ENCODE results near the gene PDE3B.
"Not testable (repeated sequence)": the region's sequence is repeated elsewhere in the genome, so short reads cannot be mapped to it uniquely, and the experiment has no call there.

The PDE3B gene

GRCh38 chr11:14743667-14744066, 100.1 kb downstream of the PDE3B start:
- DNase-seq (ENCODE audit: low read depth, low spot score) = not testable (repeated sequence)

GRCh38 chr11:14746857-14747395, 103.3 kb downstream of the PDE3B start:
- DNase-seq (ENCODE audit: low read depth, low spot score) = no peak

GRCh38 chr11:14748090-14748489, 104.5 kb downstream of the PDE3B start:
- no peak for DNase-seq (ENCODE audit: low read depth, low spot score)

- no peak for DNase-seq (ENCODE audit: low read depth, low spot score)
These were observed 107.3 kb downstream of the PDE3B start for GRCh38 chr11:14750911-14751310.

GRCh38 chr11:14751975-14752407, 108.4 kb downstream of the PDE3B start:
- DNase-seq (ENCODE audit: low read depth, low spot score) = no peak

- DNase-seq (ENCODE audit: low read depth, low spot score) = no peak
These were observed 111.5 kb downstream of the PDE3B start for GRCh38 chr11:14755140-14755539.

- no peak for DNase-seq (ENCODE audit: low read depth, low spot score)
These were observed 112.7 kb downstream of the PDE3B start for GRCh38 chr11:14756349-14756748.

GRCh38 chr11:14759300-14760012, 115.9 kb downstream of the PDE3B start:
- DNase-seq (ENCODE audit: low read depth, low spot score) = not testable (repeated sequence)

- DNase-seq (ENCODE audit: low read depth, low spot score) = no peak
These were observed 120.6 kb downstream of the PDE3B start for GRCh38 chr11:14764179-14764578.

- no peak for DNase-seq (ENCODE audit: low read depth, low spot score)
These were observed 121.2 kb downstream of the PDE3B start for GRCh38 chr11:14764579-14765527.

- DNase-seq (ENCODE audit: low read depth, low spot score) = no peak
These were observed 123.0 kb downstream of the PDE3B start for GRCh38 chr11:14766585-14766984.

GRCh38 chr11:14768526-14769188, 125.1 kb downstream of the PDE3B start:
- DNase-seq (ENCODE audit: low read depth, low spot score) = no peak

GRCh38 chr11:14773755-14774154, 130.2 kb downstream of the PDE3B start:
- no peak for DNase-seq (ENCODE audit: low read depth, low spot score)

GRCh38 chr11:14774721-14775120, 131.1 kb downstream of the PDE3B start:
- DNase-seq (ENCODE audit: low read depth, low spot score) = no peak

GRCh38 chr11:14775897-14776296, 132.3 kb downstream of the PDE3B start:
- no peak for DNase-seq (ENCODE audit: low read depth, low spot score)

GRCh38 chr11:14778460-14778859, 134.9 kb downstream of the PDE3B start:
- DNase-seq (ENCODE audit: low read depth, low spot score) = not testable (repeated sequence)

GRCh38 chr11:14783788-14784187, 140.2 kb downstream of the PDE3B start:
- DNase-seq (ENCODE audit: low read depth, low spot score) = no peak

- DNase-seq (ENCODE audit: low read depth, low spot score) = no peak
These were observed 140.6 kb downstream of the PDE3B start for GRCh38 chr11:14784230-14784629.

GRCh38 chr11:14789879-14790484, 146.4 kb downstream of the PDE3B start:
- no peak for DNase-seq (ENCODE audit: low read depth, low spot score)

- DNase-seq (ENCODE audit: low read depth, low spot score) = no peak
These were observed 149.9 kb downstream of the PDE3B start for GRCh38 chr11:14793546-14793945.

GRCh38 chr11:14796028-14796427, 152.4 kb downstream of the PDE3B start:
- DNase-seq (ENCODE audit: low read depth, low spot score) = not testable (repeated sequence)
